HEK293 (cell line): ENCODE data around the gene OPCML.

ENCODE experiments used
- CTCF ChIA-PET: fragments of 350-600 bp; formaldehyde crosslinking; extraction: SDS; loops from one replicate; lab custom pipeline; 2021; ENCODE audit warnings: antibody characterized with exemption; lab: Yijun Ruan, JAX
- POLR2A ChIA-PET: fragments of 300-600 bp; formaldehyde crosslinking; extraction: SDS; loops from one replicate; lab custom pipeline; 2020; ENCODE audit warnings: antibody characterized with exemption, inconsistent platforms; lab: Yijun Ruan, JAX
- H3K27ac ChIP-seq: fragments of 200-500 bp; sonication (Bioruptor generic); 2 replicates; pipeline ENCODE4 v1.5.1; 2014; ENCODE audit warnings: low read depth, low read length, control low read depth, inconsistent platforms; ENCODE audit errors: extremely low read depth
- H3K36me3 ChIP-seq, 2 experiments: fragments of 200-500 bp in 1 of 2; sonication (Bioruptor generic) in 1 of 2; 1 replicate in 1 of 2; 2 replicates in 1 of 2; pipeline ENCODE4 v1.5.1; 2014 to 2017; ENCODE audit warnings: inconsistent platforms in 2 of 2, low read length in 2 of 2; ENCODE audit not compliant: control insufficient read depth in 2 of 2, insufficient read depth in 1 of 2
- H3K4me1 ChIP-seq: fragments of 200-500 bp; sonication (Bioruptor generic); 2 replicates; pipeline ENCODE4 v1.5.1; 2014; ENCODE audit warnings: mild to moderate bottlenecking, low read length, inconsistent platforms; ENCODE audit not compliant: control insufficient read depth, insufficient read depth
- H3K4me3 ChIP-seq: 2 replicates; pipeline ENCODE4 v1.5.1; 2011; ENCODE audit warnings: low read depth, mild to moderate bottlenecking, control low read depth, low read length, moderate library complexity
- H3K9me3 ChIP-seq: fragments of 200-500 bp; sonication (Bioruptor generic); 2 replicates; pipeline ENCODE4 v1.5.1; 2014; ENCODE audit warnings: low read depth, low read length, inconsistent platforms; ENCODE audit not compliant: control insufficient read depth, insufficient read depth
- EGR2 ChIP-seq: fragments of 450-650 bp; formaldehyde crosslinking; IDR thresholded peaks from 2 replicates; pipeline ENCODE4 v1.5.1; 2016; ENCODE audit warnings: low read depth, missing biosample characterization, missing genetic modification characterization
- HOXC10 ChIP-seq: sonication (generic); formaldehyde crosslinking; IDR thresholded peaks from 2 replicates; pipeline ENCODE4 v1.8.1; 2023; ENCODE audit warnings: mild to moderate bottlenecking, missing genetic modification reagents
- KLF9 ChIP-seq: fragments of 450-650 bp; formaldehyde crosslinking; IDR thresholded peaks from 2 replicates; pipeline ENCODE4 v1.5.1; 2016; ENCODE audit warnings: missing biosample characterization, missing genetic modification characterization, low read depth
- OSR2 ChIP-seq: fragments of 450-650 bp; formaldehyde crosslinking; IDR thresholded peaks from 2 replicates; pipeline ENCODE4 v1.5.1; 2016; ENCODE audit warnings: missing biosample characterization, missing genetic modification characterization
- RBAK ChIP-seq: fragments of 450-650 bp; formaldehyde crosslinking; IDR thresholded peaks from 2 replicates; pipeline ENCODE4 v1.5.1; 2016; ENCODE audit warnings: missing biosample characterization, missing genetic modification characterization
- SCRT1 ChIP-seq: fragments of 450-650 bp; formaldehyde crosslinking; IDR thresholded peaks from 2 replicates; pipeline ENCODE4 v1.5.1; 2016; ENCODE audit warnings: missing biosample characterization, missing genetic modification characterization, borderline replicate concordance
- SETDB1 ChIP-seq: IDR thresholded peaks from one replicate; pipeline ENCODE4 v1.6.1; 2017; ENCODE audit warnings: mild to moderate bottlenecking, low read length, moderate library complexity, mixed read lengths; ENCODE audit not compliant: insufficient read length
- SP7 ChIP-seq: fragments of 450-650 bp; formaldehyde crosslinking; IDR thresholded peaks from 2 replicates; pipeline ENCODE4 v1.5.1; 2016; ENCODE audit warnings: missing biosample characterization, missing genetic modification characterization
- ZFP41 ChIP-seq: fragments of 450-650 bp; formaldehyde crosslinking; IDR thresholded peaks from 2 replicates; pipeline ENCODE4 v1.5.1; 2016; ENCODE audit warnings: missing biosample characterization, missing genetic modification characterization, borderline replicate concordance
- ZNF169 ChIP-seq: fragments of 450-650 bp; formaldehyde crosslinking; IDR thresholded peaks from 2 replicates; pipeline ENCODE4 v1.5.1; 2016; ENCODE audit warnings: missing biosample characterization, missing genetic modification characterization
- ZNF2 ChIP-seq: fragments of 450-650 bp; formaldehyde crosslinking; IDR thresholded peaks from 2 replicates; pipeline ENCODE4 v1.5.1; 2016; ENCODE audit warnings: missing biosample characterization, missing genetic modification characterization
- ZNF202 ChIP-seq: fragments of 450-650 bp; formaldehyde crosslinking; IDR thresholded peaks from 2 replicates; pipeline ENCODE4 v1.5.1; 2016; ENCODE audit warnings: missing biosample characterization, missing genetic modification characterization, borderline replicate concordance
- ZNF214 ChIP-seq: fragments of 450-650 bp; formaldehyde crosslinking; IDR thresholded peaks from 2 replicates; pipeline ENCODE4 v1.5.1; 2017; ENCODE audit warnings: missing biosample characterization, mild to moderate bottlenecking, missing genetic modification characterization, borderline replicate concordance
- ZNF302 ChIP-seq: fragments of 450-650 bp; formaldehyde crosslinking; IDR thresholded peaks from 2 replicates; pipeline ENCODE4 v1.5.1; 2016; ENCODE audit warnings: missing biosample characterization, missing genetic modification characterization, low read depth
- ZNF449 ChIP-seq: fragments of 450-650 bp; formaldehyde crosslinking; IDR thresholded peaks from 2 replicates; pipeline ENCODE4 v1.5.1; 2017; ENCODE audit warnings: missing biosample characterization, mild to moderate bottlenecking, missing genetic modification characterization, moderate library complexity
- ZNF544 ChIP-seq: fragments of 450-650 bp; formaldehyde crosslinking; IDR thresholded peaks from 2 replicates; pipeline ENCODE4 v1.5.0; 2017; ENCODE audit warnings: missing biosample characterization, missing genetic modification characterization
- ZNF560 ChIP-seq: fragments of 450-650 bp; formaldehyde crosslinking; IDR thresholded peaks from 2 replicates; pipeline ENCODE4 v1.5.1; 2017; ENCODE audit warnings: missing biosample characterization, missing genetic modification characterization, borderline replicate concordance
- ZNF658 ChIP-seq: fragments of 450-650 bp; formaldehyde crosslinking; IDR thresholded peaks from 2 replicates; pipeline ENCODE4; 2016; ENCODE audit warnings: missing biosample characterization, missing genetic modification characterization
- ZNF692 ChIP-seq: fragments of 450-650 bp; formaldehyde crosslinking; IDR thresholded peaks from 2 replicates; pipeline ENCODE4 v1.5.1; 2016; ENCODE audit warnings: missing biosample characterization, missing genetic modification characterization
- ZNF747 ChIP-seq: fragments of 450-650 bp; formaldehyde crosslinking; IDR thresholded peaks from 2 replicates; pipeline ENCODE4 v1.5.1; 2016; ENCODE audit warnings: missing biosample characterization, missing genetic modification characterization
- ZNF768 ChIP-seq: fragments of 450-650 bp; formaldehyde crosslinking; IDR thresholded peaks from 2 replicates; pipeline ENCODE4 v1.5.1; 2018; ENCODE audit warnings: missing biosample characterization, mild to moderate bottlenecking, missing genetic modification characterization
- ZNF830 ChIP-seq: fragments of 450-650 bp; IDR thresholded peaks from 2 replicates; pipeline ENCODE4 v1.5.0; 2018; ENCODE audit warnings: missing biosample characterization, missing genetic modification characterization, low read depth, mild to moderate bottlenecking, moderate library complexity
- ZSCAN30 ChIP-seq: fragments of 450-650 bp; IDR thresholded peaks from 2 replicates; pipeline ENCODE4 v1.5.1; 2018; ENCODE audit warnings: missing biosample characterization, mild to moderate bottlenecking, missing genetic modification characterization, moderate library complexity
- ZSCAN5A ChIP-seq: fragments of 450-650 bp; formaldehyde crosslinking; IDR thresholded peaks from 2 replicates; pipeline ENCODE4 v1.5.1; 2016; ENCODE audit warnings: missing biosample characterization, missing genetic modification characterization

The OPCML gene

GRCh38 chr11:133526790-133527189 lies 5.5 kb downstream of the OPCML start (continued):
- TF ChIP-seq ZSCAN5A (tag by site-specific recombination), result no peak
- no peak for TF ChIP-seq KLF9
- TF ChIP-seq ZNF214, result no peak
- TF ChIP-seq SCRT1 (tag by site-specific recombination), result no peak
- TF ChIP-seq ZNF169 (tag by site-specific recombination), result no peak
- TF ChIP-seq, all 188 proteins: peak for 0

- ChIA-PET POLR2A (no interaction called here), CTCF (no interaction called here)
- TF ChIP-seq RBAK (tag by site-specific recombination) (no peak), EGR2 (tag by site-specific recombination) (no peak), SETDB1 (no peak), OSR2 (tag by site-specific recombination) (no peak), ZNF560 (tag by site-specific recombination) (no peak), ZNF768 (no peak), ZNF2 (no peak), ZNF747 (tag by site-specific recombination) (no peak), ZFP41 (no peak), ZNF544 (tag by site-specific recombination) (no peak), ZNF202 (no peak), SP7 (tag by site-specific recombination) (no peak), ZSCAN30 (tag by site-specific recombination) (no peak), ZNF449 (tag by site-specific recombination) (no peak), HOXC10 (CRISPR knock-in tag) (no peak), ZNF302 (tag by site-specific recombination) (no peak), ZNF692 (no peak), ZNF658 (tag by site-specific recombination) (no peak), ZNF830 (tag by site-specific recombination) (no peak)
- Histone ChIP-seq H3K4me1 (no peaks in the 10 kb centered on the region), H3K4me3 (no peak overlapping the region), H3K36me3 (no peaks in the 10 kb centered on the region), H3K27ac (no peak overlapping the region), H3K9me3 (no peaks in the 10 kb centered on the region)
Observed at GRCh38 chr11:133525976-133526375, 6.3 kb downstream of the OPCML start.
